K562 (cell line): ENCODE measurements around the gene UBASH3B. TPM values are rescaled to one million over a fixed set of nuclear protein-coding genes. Genes with fewer than 3 reads are reported as not detected.

ENCODE experiments used
- ATAC-seq: fragments of 200-7000 bp; cut with Tn5 transposase; 3 replicates; pipeline ENCODE4 v1.9.1; 2020; ENCODE audit warnings: moderate library complexity
- BruUV-seq: library from RNA; stranded (reverse); fragments of 400-500 nt; replicated peaks from 2 replicates; lab custom pipeline; 2021; lab: Mats Ljungman, UMichigan
- CTCF ChIA-PET: fragments of 300-600 bp; formaldehyde crosslinking; extraction: SDS; loops from one replicate; lab custom pipeline; 2021; ENCODE audit warnings: low intra/inter-chr PET ratio; lab: Yijun Ruan, JAX
- POLR2A ChIA-PET: fragments of 300-600, 350-650 bp; sonication (Branson Sonifier 250); formaldehyde crosslinking; extraction: SDS; loops from one replicate; lab custom pipeline; 2021; ENCODE audit warnings: antibody characterized with exemption, inconsistent platforms; lab: Yijun Ruan, JAX
- DNase-seq, 4 experiments: peaks; one replicate each; pipeline versions ENCODE4 v3.0.0 to v3.0.0-alpha.2; 2011 to 2018; ENCODE audit warnings: low spot score in 3 of 4, mixed read lengths in 3 of 4; ENCODE audit errors: extremely low read depth in 1 of 4
- FAIRE-seq: peaks from 2 replicates; lab custom pipeline; 2011; peaks lifted over from hg19 to GRCh38; lab: Jason Lieb, UNC
- H2AFZ ChIP-seq: 2 replicates; pipeline ENCODE4 v1.6.0; 2011; ENCODE audit warnings: low read depth, low read length, control low read depth, inconsistent platforms
- H3K27ac ChIP-seq: fragments of 200-600 bp; 3 replicates; pipeline ENCODE4 v1.8.0; 2011; ENCODE audit warnings: low read depth, mild to moderate bottlenecking, control low read depth, inconsistent platforms, low read length, moderate library complexity, mixed read lengths; ENCODE audit errors: extremely low read depth
- H3K27me3 ChIP-seq, 2 experiments: fragments of 300-600 bp in 1 of 2; 2 replicates in 1 of 2; 3 replicates in 1 of 2; pipeline versions ENCODE4 v1.6.0 to v1.8.0; 2011; ENCODE audit warnings: inconsistent platforms in 2 of 2, low read length in 2 of 2, mild to moderate bottlenecking in 1 of 2, mixed read lengths in 1 of 2, moderate library complexity in 1 of 2; ENCODE audit not compliant: control insufficient read depth in 2 of 2, insufficient read depth in 2 of 2
- H3K36me3 ChIP-seq: fragments of 300-600 bp; 3 replicates; pipeline ENCODE4 v1.8.0; 2011; ENCODE audit warnings: mild to moderate bottlenecking, low read length, inconsistent platforms; ENCODE audit not compliant: control insufficient read depth, insufficient read depth
- H3K4me1 ChIP-seq, 2 experiments: fragments of 200-600 bp in 1 of 2; replicated peaks in 1 of 2; 2 replicates in 1 of 2; 3 replicates in 1 of 2; pipeline versions ENCODE4 v1.5.1 to v1.8.0; 2011; ENCODE audit warnings: inconsistent platforms in 2 of 2, low read length in 2 of 2, mild to moderate bottlenecking in 1 of 2, mixed read lengths in 1 of 2, moderate library complexity in 1 of 2; ENCODE audit not compliant: control insufficient read depth in 2 of 2, insufficient read depth in 2 of 2
- H3K4me2 ChIP-seq: 2 replicates; pipeline ENCODE4 v1.6.1; 2011; ENCODE audit warnings: low read length, control low read depth, inconsistent platforms, mixed read lengths; ENCODE audit not compliant: insufficient read depth
- H3K4me3 ChIP-seq: fragments of 200-600 bp; sonication (generic), shearing (Covaris generic); 2 replicates; pipeline ENCODE4 v1.5.1; 2016; ENCODE audit warnings: control low read depth, inconsistent platforms
- H3K79me2 ChIP-seq: fragments of 200-600 bp; 3 replicates; pipeline ENCODE4 v1.8.0; 2011; ENCODE audit warnings: low read length, inconsistent platforms; ENCODE audit not compliant: control insufficient read depth, insufficient read depth
- H3K9ac ChIP-seq, 2 experiments: 2 replicates each; pipeline versions ENCODE4 v1.6.0 to v1.6.1; 2011; ENCODE audit warnings: low read depth in 2 of 2, low read length in 2 of 2, control low read depth in 1 of 2, inconsistent platforms in 1 of 2, mild to moderate bottlenecking in 1 of 2, mixed read lengths in 1 of 2; ENCODE audit not compliant: insufficient read depth in 1 of 2
- H3K9me1 ChIP-seq: one replicate; pipeline ENCODE4 v1.6.0; 2011; ENCODE audit warnings: inconsistent platforms, mild to moderate bottlenecking, low read length, moderate library complexity; ENCODE audit not compliant: control insufficient read depth, insufficient read depth
- H3K9me3 ChIP-seq: replicated peaks from 2 replicates; pipeline ENCODE4 v1.5.1; 2011; ENCODE audit warnings: low read depth, low read length, inconsistent platforms; ENCODE audit not compliant: control insufficient read depth, insufficient read depth
- H4K20me1 ChIP-seq: replicated peaks from 2 replicates; pipeline ENCODE4 v1.6.1; 2011; ENCODE audit warnings: low read length, inconsistent platforms, mixed read lengths; ENCODE audit not compliant: control insufficient read depth, insufficient read depth
- NFE2 ChIP-seq: IDR thresholded peaks from 2 replicates; pipeline ENCODE4 v1.6.1; 2014; ENCODE audit warnings: antibody characterized with exemption, low read depth
- POLR3A ChIP-seq: IDR thresholded peaks from 2 replicates; pipeline ENCODE4 v1.6.1; 2011; ENCODE audit warnings: borderline replicate concordance, mild to moderate bottlenecking, moderate library complexity; ENCODE audit not compliant: insufficient read length, insufficient read depth; ENCODE audit errors: extremely low read depth
- RAD21 ChIP-seq, 2 experiments: fragments of 250-450 bp in 1 of 2; fragments of 450-650 bp in 1 of 2; sonication (Bioruptor Pico) in 1 of 2; formaldehyde crosslinking in 1 of 2; IDR thresholded peaks in 1 of 2; conservative IDR thresholded peaks in 1 of 2; 2 replicates each; pipeline versions ENCODE4 v1.4.0 to v1.8.0; 2020 to 2022; ENCODE audit warnings: mild to moderate bottlenecking in 2 of 2, moderate library complexity in 1 of 2
- RBM14 ChIP-seq: fragments of 200-400 bp; formaldehyde crosslinking; IDR thresholded peaks from 2 replicates; pipeline ENCODE4 v1.6.1; 2018; ENCODE audit warnings: low read depth, mild to moderate bottlenecking, low read length, moderate library complexity, borderline replicate concordance; ENCODE audit not compliant: insufficient read depth
- TAF7 ChIP-seq: fragments of 450-650 bp; IDR thresholded peaks from 2 replicates; pipeline ENCODE4 v1.6.1; 2016; ENCODE audit warnings: missing genetic modification characterization, missing compliant biosample characterization
- TCF7 ChIP-seq: sonication (generic); IDR thresholded peaks from 2 replicates; pipeline ENCODE4 v1.6.1; 2016; ENCODE audit warnings: antibody characterized with exemption, borderline replicate concordance
- WGBS: fragments of 100-300 bp; shearing (Covaris generic); methylation state at CpG from one replicate; pipeline ENCODE4 v1.1.6; 2016; ENCODE audit warnings: low coverage, mixed read lengths; ENCODE audit not compliant: insufficient coverage; ENCODE audit errors: missing lambda C conversion rate; 5-methylcytosine and 5-hydroxymethylcytosine counted together
- in situ Hi-C: fragments of 300-500 bp; cut with MboI; formaldehyde crosslinking; loops from 4 replicates; pipeline ENCODE4 v1.15.0; 2018; ENCODE audit warnings: inconsistent platforms, mixed read lengths
- intact Hi-C: fragments of 100-400 bp; cut with micrococcal nuclease; formaldehyde crosslinking; loops from 2 replicates; pipeline ENCODE4 v1.14.2; 2022
- polyA plus RNA-seq, 8 experiments: library from polyadenylated mRNA; depleted of rRNA in 4 of 8; stranded (reverse) in 5 of 8; unstranded in 3 of 8; fragments of >200 nt; fragmentation: Nextera tagmentation in 2 of 8; fragmentation: Illumina TruSeq in 1 of 8; extraction: Ambion mirVana in 2 of 8; extraction: Trizol in 1 of 8; gene quantifications; 2 replicates each; pipeline versions ENCODE4 v1.2.1 to v1.2.3, GENCODE V29; 2011 to 2014; ENCODE audit warnings: inconsistent platforms in 1 of 8, missing spikeins in 1 of 8
- total RNA-seq, 7 experiments: library from RNA; depleted of rRNA in 6 of 7; stranded (reverse); fragments of >200 nt in 6 of 7; fragmentation: Illumina TruSeq in 2 of 7; extraction: Trizol in 2 of 7; gene quantifications; 2 replicates each; pipeline versions ENCODE4 v1.2.1 to v1.2.3, GENCODE V29; 2011 to 2021; ENCODE audit warnings: low replicate concordance in 1 of 7
- TF ChIP-seq, protein P1 (sequence below): IDR thresholded peaks from 2 replicates; pipeline ENCODE4 v1.6.1; 2016; ENCODE audit warnings: missing genetic modification characterization, missing compliant biosample characterization
- TF ChIP-seq, protein P2 (sequence below): fragments of 250-450 bp; sonication (Bioruptor Pico); IDR thresholded peaks from 2 replicates; pipeline ENCODE4 v1.4.0; 2020
- TF ChIP-seq, protein P3 (sequence below): IDR thresholded peaks from 2 replicates; pipeline ENCODE4 v1.6.1; 2011; ENCODE audit not compliant: insufficient read length; ENCODE audit errors: extremely low read depth
- TF ChIP-seq, protein P4 (sequence below): fragments of 450-650 bp; IDR thresholded peaks from 2 replicates; pipeline ENCODE4 v1.6.1; 2017; ENCODE audit warnings: mild to moderate bottlenecking, moderate library complexity

UBASH3B gene
- total and polyA plus RNA-seq, 9 of the 15 experiments (the other 6 are each of a cell fraction or from before 2014, with no cell fraction given): 0.01 to 0.31 (median 0.08) TPM; not detected in 2

DNA sequence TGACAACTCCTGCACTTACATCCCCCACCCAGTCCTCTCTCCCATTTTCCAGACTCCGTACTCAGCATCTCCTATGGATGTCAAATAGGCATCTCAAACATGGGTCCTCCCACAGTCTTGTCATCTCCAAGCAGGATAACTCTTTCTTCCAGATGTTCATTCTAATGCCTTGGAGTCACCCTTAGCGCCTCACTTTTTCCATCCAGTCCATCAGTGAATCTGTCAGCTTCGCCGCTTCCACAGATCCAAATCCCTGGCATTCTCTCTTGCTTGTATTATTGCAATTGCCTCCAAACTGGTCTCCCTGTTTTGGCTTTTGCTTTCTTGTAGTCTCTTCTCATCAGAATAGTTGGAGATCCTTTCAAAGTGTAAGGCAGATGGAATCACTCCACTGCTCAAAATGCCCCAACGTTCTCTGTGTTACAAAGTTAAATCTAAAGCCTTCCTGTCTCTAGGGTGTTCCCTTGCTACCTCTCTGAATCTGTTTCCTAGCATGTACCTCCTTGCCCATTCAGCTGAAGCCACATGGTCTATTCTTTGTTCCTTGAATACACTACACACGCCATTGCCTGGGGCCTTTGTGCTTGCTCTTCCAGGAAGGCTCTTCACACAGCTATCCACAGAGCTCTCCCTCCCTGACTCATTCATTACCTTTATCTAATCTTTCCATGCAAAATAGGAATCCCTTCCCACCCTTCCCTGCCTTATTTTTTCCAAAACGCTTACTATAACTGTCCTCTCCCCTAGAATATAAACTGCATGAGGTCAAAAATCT is 64.8 kb downstream of the UBASH3B start:
- ChIA-PET POLR2A (no interaction called here), CTCF (no interaction called here)
- no peak overlapping the region for H3K27ac ChIP-seq
- peaks cover 2 to 37% of the 10 kb centered on the region in 2 experiments; a peak in 3 of 5 replicates for H3K27me3 ChIP-seq
- no peaks in the 10 kb centered on the region for H3K9me3 ChIP-seq
- H3K79me2 ChIP-seq: no peaks in the 10 kb centered on the region
- H3K4me1 ChIP-seq: no peaks in the 10 kb centered on the region
- no peaks in the 10 kb centered on the region for H3K36me3 ChIP-seq
- no peak overlapping the region for H3K4me3 ChIP-seq
- ATAC-seq (no peak), FAIRE-seq (no peak), DNase-seq (no peak)
- no peak overlapping the region for H2AFZ ChIP-seq
- in situ Hi-C loops (no loop called here), intact Hi-C loops (no loop called here)
- no peak overlapping the region for H3K4me2 ChIP-seq
- no peak overlapping the region for H3K9ac ChIP-seq
- no peaks in the 10 kb centered on the region for H4K20me1 ChIP-seq
- no TSS peak for BruUV-seq
- no peaks in the 10 kb centered on the region for H3K9me1 ChIP-seq
- WGBS: 0% methylated on average over 7 of the region's 7 CpGs
- TF ChIP-seq POLR3A (no peak), RAD21 (CRISPR knock-in tag; conservative IDR thresholded peaks at IDR 0.05 in 1 of 2, IDR thresholded peaks at IDR 0.05 in 1 of 2) (no peak), TCF7 (no peak), TAF7 (no peak), RBM14 (no peak), NFE2 (no peak)
- TF ChIP-seq, protein P1, sequence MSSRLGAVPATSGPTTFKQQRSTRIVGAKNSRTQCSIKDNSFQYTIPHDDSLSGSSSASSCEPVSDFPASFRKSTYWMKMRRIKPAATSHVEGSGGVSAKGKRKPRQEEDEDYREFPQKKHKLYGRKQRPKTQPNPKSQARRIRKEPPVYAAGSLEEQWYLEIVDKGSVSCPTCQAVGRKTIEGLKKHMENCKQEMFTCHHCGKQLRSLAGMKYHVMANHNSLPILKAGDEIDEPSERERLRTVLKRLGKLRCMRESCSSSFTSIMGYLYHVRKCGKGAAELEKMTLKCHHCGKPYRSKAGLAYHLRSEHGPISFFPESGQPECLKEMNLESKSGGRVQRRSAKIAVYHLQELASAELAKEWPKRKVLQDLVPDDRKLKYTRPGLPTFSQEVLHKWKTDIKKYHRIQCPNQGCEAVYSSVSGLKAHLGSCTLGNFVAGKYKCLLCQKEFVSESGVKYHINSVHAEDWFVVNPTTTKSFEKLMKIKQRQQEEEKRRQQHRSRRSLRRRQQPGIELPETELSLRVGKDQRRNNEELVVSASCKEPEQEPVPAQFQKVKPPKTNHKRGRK: no peak
- TF ChIP-seq, protein P2, sequence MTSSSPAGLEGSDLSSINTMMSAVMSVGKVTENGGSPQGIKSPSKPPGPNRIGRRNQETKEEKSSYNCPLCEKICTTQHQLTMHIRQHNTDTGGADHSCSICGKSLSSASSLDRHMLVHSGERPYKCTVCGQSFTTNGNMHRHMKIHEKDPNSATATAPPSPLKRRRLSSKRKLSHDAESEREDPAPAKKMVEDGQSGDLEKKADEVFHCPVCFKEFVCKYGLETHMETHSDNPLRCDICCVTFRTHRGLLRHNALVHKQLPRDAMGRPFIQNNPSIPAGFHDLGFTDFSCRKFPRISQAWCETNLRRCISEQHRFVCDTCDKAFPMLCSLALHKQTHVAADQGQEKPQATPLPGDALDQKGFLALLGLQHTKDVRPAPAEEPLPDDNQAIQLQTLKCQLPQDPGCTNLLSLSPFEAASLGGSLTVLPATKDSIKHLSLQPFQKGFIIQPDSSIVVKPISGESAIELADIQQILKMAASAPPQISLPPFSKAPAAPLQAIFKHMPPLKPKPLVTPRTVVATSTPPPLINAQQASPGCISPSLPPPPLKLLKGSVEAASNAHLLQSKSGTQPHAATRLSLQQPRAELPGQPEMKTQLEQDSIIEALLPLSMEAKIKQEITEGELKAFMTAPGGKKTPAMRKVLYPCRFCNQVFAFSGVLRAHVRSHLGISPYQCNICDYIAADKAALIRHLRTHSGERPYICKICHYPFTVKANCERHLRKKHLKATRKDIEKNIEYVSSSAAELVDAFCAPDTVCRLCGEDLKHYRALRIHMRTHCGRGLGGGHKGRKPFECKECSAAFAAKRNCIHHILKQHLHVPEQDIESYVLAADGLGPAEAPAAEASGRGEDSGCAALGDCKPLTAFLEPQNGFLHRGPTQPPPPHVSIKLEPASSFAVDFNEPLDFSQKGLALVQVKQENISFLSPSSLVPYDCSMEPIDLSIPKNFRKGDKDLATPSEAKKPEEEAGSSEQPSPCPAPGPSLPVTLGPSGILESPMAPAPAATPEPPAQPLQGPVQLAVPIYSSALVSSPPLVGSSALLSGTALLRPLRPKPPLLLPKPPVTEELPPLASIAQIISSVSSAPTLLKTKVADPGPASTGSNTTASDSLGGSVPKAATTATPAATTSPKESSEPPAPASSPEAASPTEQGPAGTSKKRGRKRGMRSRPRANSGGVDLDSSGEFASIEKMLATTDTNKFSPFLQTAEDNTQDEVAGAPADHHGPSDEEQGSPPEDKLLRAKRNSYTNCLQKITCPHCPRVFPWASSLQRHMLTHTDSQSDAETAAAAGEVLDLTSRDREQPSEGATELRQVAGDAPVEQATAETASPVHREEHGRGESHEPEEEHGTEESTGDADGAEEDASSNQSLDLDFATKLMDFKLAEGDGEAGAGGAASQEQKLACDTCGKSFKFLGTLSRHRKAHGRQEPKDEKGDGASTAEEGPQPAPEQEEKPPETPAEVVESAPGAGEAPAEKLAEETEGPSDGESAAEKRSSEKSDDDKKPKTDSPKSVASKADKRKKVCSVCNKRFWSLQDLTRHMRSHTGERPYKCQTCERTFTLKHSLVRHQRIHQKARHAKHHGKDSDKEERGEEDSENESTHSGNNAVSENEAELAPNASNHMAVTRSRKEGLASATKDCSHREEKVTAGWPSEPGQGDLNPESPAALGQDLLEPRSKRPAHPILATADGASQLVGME (CRISPR knock-in tag): no peak
- TF ChIP-seq, protein P3, sequence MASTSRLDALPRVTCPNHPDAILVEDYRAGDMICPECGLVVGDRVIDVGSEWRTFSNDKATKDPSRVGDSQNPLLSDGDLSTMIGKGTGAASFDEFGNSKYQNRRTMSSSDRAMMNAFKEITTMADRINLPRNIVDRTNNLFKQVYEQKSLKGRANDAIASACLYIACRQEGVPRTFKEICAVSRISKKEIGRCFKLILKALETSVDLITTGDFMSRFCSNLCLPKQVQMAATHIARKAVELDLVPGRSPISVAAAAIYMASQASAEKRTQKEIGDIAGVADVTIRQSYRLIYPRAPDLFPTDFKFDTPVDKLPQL: no peak
- TF ChIP-seq, protein P4, sequence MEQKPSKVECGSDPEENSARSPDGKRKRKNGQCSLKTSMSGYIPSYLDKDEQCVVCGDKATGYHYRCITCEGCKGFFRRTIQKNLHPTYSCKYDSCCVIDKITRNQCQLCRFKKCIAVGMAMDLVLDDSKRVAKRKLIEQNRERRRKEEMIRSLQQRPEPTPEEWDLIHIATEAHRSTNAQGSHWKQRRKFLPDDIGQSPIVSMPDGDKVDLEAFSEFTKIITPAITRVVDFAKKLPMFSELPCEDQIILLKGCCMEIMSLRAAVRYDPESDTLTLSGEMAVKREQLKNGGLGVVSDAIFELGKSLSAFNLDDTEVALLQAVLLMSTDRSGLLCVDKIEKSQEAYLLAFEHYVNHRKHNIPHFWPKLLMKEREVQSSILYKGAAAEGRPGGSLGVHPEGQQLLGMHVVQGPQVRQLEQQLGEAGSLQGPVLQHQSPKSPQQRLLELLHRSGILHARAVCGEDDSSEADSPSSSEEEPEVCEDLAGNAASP: no peak
